ENCODE measurements around the gene EFCAB8.

Gene EFCAB8

DNA sequence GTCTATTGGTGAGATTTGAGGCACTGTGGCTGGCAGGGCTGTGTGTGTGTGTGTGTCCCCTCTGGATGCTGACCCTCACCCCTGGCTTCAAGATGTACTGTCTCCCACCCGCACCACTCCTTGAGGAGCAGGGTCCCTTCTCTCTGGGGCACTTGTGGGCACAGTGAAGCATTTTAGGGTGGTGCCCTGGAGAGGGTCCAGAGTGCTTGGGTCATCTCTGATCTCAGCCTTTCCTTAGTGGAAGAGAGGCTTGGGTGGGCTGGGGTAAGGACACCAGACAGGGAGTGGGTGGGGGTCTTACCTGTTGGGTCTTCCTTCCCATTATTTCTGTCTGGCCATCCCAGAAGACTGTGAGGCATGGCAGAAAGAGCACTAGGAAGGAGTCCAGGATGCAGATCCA lies 66.1 kb downstream of the EFCAB8 start:
- no peak for DNase-seq (ENCODE audit: extremely low read depth, low read depth)

GRCh38 chr20:32925481-32926196 lies 66.9 kb downstream of the EFCAB8 start:
- no peak for DNase-seq (ENCODE audit: extremely low read depth, low read depth)

More for the DNA sequence above, 66.1 kb downstream of the EFCAB8 start:
- no peak for TF ChIP-seq CTCF (IDR thresholded peaks at IDR 0.05; ENCODE audit: low read depth, low read length)

DNA sequence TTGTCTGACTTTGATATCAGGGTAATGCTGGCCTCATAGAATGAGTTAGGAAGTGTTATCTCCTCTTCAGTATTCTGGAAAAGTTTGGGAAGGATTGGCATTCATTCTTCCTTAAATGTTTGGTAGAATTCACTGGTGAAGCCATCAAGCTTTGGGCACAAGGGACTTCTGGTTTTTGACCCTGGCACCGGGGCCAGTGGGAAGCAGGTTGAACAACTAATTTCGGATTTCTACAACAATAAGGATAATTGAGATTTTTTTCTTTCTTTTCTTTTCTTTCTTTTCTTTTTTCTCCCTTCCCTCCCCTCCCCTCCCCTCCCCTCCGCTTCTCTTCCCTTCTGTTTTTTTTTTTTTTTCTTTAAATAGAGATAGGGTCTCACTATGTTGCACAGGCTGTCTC lies 70.4 kb downstream of the EFCAB8 start:
- no peak for DNase-seq (ENCODE audit: extremely low read depth, low read depth)
- TF ChIP-seq CTCF (IDR thresholded peaks at IDR 0.05; ENCODE audit: low read depth, low read length): no peak

More at GRCh38 chr20:32925481-32926196, 66.9 kb downstream of the EFCAB8 start:
- TF ChIP-seq CTCF (IDR thresholded peaks at IDR 0.05; ENCODE audit: low read depth, low read length): no peak

GRCh38 chr20:32930181-32930580 lies 71.5 kb downstream of the EFCAB8 start:
- no peak for TF ChIP-seq CTCF (IDR thresholded peaks at IDR 0.05; ENCODE audit: low read depth, low read length)
- no peak for DNase-seq (ENCODE audit: extremely low read depth, low read depth)

DNA sequence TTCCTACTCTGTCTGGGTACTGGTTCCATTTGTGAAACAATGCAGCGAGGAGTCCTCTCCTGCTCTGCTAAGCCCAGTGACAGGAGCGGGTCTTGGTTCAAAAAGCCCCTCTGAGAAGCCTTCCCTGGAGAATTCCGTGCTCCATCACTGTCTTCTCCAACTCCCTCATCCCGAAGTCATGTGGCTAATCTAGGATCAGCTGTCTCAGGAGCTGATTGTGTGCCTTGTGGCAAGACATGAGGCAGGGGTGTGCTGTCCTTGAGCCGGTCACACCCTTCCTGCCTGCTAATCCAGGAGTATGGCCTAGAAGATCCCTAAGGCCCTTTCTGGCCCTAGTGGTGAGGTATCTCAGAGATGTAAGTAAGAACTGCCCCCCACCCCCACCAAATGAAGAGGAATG lies 72.0 kb downstream of the EFCAB8 start:
- no peak for TF ChIP-seq CTCF (IDR thresholded peaks at IDR 0.05; ENCODE audit: low read depth, low read length)
- no peak for DNase-seq (ENCODE audit: extremely low read depth, low read depth)

- TF ChIP-seq CTCF (IDR thresholded peaks at IDR 0.05; ENCODE audit: low read depth, low read length): no peak
- no peak for DNase-seq (ENCODE audit: extremely low read depth, low read depth)
Observed at GRCh38 chr20:32934580-32934979, 75.9 kb downstream of the EFCAB8 start.

DNA sequence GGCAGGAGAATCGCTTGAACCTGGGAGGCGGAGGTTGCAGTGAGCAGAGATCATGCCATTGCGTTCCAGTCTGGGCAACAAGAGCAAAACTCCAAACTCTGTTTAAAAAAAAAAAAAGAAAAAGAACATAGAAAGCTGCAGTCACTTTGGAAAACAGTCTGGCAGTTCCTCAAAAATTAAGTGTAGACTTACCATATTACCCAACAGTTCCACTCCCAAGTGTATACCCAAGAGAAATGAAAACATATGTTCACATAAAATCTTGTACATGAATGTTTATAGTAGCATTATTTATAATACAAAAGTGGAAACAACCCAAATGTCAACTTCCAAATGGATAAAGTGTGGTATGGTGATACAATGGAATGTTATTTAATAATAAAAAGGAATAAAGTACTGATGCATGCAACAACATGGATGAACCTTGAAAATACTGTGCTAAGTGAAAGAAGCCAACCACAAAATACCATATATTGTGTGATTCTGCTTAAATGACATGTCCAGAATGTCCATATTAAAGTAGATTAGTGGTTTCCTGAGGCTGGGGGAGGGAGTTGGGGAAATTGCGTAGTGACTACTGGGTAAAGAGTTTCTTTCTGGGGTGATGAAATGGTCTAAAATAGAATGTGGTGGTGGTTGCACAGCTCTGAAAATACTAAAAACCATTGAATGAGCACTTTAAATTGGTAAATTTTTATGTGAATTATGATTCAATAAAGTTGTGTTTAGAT lies 82.6 kb downstream of the EFCAB8 start:
- no peak for TF ChIP-seq CTCF (IDR thresholded peaks at IDR 0.05; ENCODE audit: low read depth, low read length)
- peak; percentile 10 for DNase-seq (ENCODE audit: extremely low read depth, low read depth)

All from AG09319 (cell line).